DMS153 treated with DMSO at 0.1 percent for 48 hours (cell line): ENCODE measurements around the gene KCNIP3.
"Not testable (repeated sequence)": the region's sequence is repeated elsewhere in the genome, so short reads cannot be mapped to it uniquely, and the experiment has no call there.

Experiments used
- DNase-seq: peaks from one replicate; lab custom pipeline; 2025; ENCODE audit not compliant: unreplicated experiment; lab: John Stamatoyannopoulos, UW

KCNIP3 gene

GRCh38 chr2:95346738-95347671 lies 49.9 kb downstream of the KCNIP3 start:
- no peak for DNase-seq

DNA sequence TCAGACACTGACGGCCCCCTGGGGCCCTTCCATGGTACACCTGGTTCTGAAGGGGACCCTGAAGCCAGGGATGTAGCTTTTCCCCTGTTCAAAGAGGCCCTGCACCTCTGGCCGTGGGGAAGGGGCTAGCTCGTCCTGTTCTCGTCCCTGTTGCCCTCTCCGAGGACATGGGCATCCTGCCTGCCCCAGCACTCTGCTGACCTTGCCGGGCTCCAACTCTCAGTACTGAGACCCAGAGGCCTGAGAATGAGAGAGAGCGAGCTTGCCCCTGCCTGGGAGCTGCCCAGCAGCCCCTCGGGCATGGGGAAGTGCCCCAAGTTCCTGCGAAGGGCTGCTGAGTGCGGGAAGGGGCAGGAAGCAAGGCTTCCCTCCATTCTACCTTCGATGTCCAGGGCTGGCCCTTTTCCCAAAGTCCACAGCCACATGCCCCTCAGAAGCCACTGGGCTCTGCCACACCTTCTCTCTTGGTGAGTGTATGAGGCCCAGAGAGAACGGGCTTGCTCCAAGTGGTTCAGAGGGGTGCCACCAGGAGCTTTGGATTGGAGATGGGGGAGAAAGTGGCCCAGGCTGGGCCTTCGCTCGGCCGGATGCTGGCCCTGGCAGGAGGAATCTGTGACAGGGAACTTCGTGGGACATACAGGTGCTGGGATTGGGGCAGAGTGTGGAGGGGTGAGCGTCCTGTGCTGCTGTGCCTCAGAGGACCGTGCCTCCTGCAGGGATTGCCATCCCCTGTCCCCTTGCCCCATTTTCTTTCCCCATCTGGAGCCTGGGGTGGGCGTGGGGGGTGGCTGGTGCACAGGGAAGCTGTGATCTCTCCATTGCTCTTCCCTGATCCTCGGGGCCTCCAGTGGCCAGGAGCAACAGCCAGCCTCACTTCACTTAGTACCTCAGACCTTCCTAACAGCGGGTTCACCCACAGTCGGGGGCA lies 50.8 kb downstream of the KCNIP3 start:
- DNase-seq: no peak

GRCh38 chr2:95348609-95349567 lies 51.7 kb downstream of the KCNIP3 start:
- no peak for DNase-seq

DNA sequence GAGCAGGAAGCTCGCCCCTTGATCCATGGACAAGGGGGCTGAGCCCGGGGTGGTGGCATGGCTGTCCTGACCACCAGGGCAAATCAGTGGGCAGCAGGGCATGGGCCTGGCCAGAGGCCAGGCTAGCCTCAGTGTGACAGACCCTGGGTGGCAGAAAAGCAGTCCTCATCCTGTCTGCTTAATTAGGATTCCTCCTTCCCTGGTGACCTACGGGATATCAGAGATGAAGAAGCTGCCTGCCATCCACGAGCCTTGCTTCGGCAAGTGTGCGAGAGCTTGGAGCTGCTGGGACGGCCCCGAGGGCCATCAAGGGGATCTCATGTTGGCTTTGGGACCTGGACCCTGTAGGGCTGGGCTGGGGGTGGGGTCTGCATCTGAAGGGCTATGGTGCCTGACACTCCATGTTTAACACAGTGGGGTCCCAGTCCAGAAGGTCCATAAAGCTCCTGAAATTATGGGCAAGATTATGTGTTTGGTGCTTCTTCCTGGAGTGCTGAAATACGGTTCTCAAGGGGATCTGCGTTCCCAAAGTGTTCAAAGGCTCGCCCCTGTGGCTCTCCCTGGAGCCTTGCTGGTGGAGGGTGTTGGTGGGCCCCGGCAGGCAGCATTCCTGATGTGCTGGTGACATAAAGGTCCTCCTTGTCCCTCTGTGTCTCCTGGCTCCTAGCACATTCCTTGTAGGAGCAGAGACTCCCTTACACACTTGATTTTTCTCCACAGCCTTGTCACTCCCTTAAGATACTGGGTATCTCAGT lies 52.6 kb downstream of the KCNIP3 start:
- no peak for DNase-seq

DNA sequence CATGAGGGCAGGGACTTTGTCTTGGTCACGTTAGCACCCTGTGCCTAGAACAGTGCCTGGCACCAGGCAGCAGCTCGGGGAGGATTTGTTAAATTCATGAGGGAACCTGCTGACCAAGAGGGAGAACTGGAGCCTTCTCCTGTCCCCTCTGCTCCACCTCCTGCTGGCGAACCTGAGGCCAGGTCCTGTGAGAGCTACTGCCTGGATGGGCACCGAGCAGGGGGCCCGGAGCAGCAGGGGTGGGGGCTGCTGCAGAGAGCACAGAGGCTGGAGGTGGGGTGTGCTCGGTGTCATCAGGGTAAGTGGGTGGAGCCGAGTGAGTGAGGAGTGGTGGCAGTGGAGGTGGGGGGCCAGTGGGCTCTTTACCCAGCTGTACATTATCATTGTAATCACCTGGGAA lies 53.2 kb downstream of the KCNIP3 start:
- DNase-seq: no peak

GRCh38 chr2:95350774-95351597 lies 53.8 kb downstream of the KCNIP3 start:
- DNase-seq: no peak

GRCh38 chr2:95351598-95351915 lies 54.4 kb downstream of the KCNIP3 start:
- no peak for DNase-seq

GRCh38 chr2:95352310-95353054 lies 55.3 kb downstream of the KCNIP3 start:
- no peak for DNase-seq

GRCh38 chr2:95353055-95353575 lies 56.0 kb downstream of the KCNIP3 start:
- no peak for DNase-seq

DNA sequence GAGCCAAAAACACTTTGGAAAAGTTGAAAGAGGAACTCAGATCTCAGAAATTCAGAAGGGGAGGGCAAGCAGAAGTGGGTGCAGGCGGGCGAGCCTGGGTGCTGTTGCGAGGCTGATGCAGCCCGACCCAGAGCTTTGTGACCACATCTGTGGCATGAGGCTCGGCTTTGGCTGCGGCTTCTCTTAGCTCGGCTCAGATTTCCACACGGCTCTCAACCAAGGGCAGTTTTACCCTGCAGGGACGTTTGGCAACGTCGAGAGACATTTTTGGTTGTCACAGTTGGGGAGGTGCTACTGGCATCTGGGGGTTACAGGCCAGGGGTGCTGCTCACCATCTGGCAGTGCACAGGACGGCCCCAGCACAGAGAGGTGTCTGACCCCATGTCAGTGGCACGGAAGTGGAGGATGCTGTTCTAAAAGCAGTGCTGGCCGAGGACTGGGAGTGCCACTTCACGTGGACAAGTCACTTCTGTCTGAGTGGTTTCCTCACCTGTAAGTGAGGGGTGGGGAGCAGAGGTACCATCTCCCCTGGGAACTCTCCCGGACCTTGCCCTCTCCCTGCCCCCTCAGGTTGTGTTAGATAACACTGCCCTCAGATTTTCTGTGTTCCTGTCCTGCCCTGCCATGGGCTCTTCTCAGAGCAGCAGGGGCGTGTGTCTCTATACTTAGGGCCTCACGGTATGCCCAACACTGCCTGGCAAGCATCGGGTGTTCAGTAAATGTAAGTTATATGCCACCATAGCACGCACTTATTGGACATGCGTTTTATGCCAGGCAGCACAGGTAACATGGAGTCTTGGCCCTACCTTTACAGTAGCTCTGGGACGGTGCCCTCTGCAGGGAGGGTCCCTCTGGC lies 56.7 kb downstream of the KCNIP3 start:
- no peak for DNase-seq

DNA sequence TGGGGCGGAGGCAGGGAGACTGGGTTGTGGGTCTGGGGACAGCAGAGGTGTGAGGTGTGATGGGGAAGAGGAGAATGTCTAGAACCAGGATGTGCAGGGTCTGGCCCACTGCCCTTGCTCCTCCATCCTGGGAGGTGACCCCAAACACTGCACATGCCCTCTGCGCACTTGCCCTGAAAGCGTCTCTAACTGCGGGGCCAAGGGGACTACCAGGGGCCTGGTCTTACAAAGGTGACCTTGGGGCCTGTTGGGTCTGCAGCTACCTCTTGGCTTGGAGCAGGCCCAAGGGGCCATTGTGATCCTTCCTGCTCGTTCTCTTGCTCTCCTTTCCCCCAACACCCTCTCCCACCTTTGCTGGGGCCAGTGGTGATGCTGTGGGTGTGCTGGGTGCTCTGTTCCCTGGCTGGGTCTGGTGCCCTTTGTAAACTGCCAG lies 57.3 kb downstream of the KCNIP3 start:
- no peak for DNase-seq

DNA sequence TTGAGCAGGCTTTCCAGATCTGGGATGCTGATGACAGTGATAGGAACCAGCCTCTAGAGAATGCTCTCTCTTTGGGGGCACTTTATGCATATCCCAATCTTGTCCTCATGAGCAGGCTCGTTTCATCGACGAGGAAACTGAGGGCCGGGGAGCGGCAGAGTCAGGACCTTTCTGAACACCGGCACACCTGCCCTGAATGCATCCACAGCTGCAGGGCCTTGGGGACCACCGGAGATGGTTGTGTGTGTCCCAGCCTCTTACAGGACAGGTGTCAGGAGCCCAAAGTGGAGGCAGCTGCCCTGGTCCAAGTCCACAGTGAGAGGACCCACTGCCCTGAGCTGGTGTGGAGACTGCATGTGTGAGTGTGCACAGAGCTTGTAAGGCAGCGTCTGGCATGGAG lies 57.8 kb downstream of the KCNIP3 start:
- DNase-seq: no peak

DNA sequence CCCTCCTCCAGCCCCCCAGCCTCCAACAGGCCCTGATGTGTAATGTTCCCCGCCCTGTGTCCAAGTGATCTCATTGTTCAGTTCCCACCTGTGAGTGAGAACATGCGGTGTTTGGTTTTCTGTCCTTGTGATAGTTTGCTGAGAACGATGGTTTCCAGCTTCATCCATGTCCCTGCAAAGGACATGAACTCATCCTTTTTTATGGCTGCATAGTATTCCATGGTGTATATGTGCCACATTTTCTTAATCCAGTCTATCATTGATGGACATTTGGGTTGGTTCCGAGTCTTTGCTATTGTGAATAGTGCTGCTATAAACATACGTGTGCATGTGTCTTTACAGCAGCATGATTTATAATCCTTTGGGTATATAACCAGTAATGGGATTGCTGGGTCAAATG lies 58.3 kb downstream of the KCNIP3 start:
- not testable (repeated sequence) for DNase-seq

- no peak for DNase-seq
Observed at GRCh38 chr2:95356821-95357700, 59.9 kb downstream of the KCNIP3 start.

DNA sequence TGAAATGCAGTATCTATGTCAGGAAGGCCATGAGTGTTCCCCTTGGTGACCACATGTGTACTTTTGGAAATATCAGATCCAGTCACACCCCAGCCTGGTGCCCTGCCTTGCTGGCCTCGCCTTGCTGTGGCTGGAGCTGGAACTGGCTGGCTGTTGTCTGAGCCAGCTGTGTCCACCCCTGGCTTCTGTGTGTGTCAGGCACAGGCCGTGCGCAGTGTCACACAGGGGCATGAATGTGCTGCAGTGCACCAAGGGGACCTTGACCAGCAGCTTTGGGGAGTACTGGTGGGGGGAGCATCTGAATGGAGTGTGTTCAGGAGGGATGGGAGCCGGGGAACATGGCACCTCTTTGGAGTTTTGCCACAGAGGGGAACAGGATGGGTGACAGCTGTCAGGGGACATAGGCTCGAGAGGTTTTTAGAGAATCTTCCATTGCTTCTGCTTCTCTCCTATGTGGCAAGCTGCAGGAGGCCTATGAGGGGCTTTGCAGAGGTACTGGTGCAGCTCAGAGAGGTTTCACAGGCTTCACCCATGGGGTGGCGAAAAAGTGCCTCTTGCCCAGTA lies 60.7 kb downstream of the KCNIP3 start:
- DNase-seq: no peak

- DNase-seq: no peak
Observed at GRCh38 chr2:95359031-95359430, 61.9 kb downstream of the KCNIP3 start.
